K562 (cell line): Measurements from ENCODE around the gene CMIP. TPM values are rescaled to one million over a fixed set of nuclear protein-coding genes. Genes with fewer than 3 reads are reported as not detected.

Source experiments
- ATAC-seq: fragments of 200-7000 bp; cut with Tn5 transposase; 3 replicates; pipeline ENCODE4 v1.9.1; 2020; ENCODE audit warnings: moderate library complexity
- BruUV-seq: library from RNA; stranded (reverse); fragments of 400-500 nt; replicated peaks from 2 replicates; lab custom pipeline; 2021; lab: Mats Ljungman, UMichigan
- CTCF ChIA-PET: fragments of 300-600 bp; formaldehyde crosslinking; extraction: SDS; loops from one replicate; lab custom pipeline; 2021; ENCODE audit warnings: low intra/inter-chr PET ratio; lab: Yijun Ruan, JAX
- POLR2A ChIA-PET: fragments of 300-600, 350-650 bp; sonication (Branson Sonifier 250); formaldehyde crosslinking; extraction: SDS; loops from one replicate; lab custom pipeline; 2021; ENCODE audit warnings: antibody characterized with exemption, inconsistent platforms; lab: Yijun Ruan, JAX
- DNase-seq, 4 experiments: peaks; one replicate each; pipeline versions ENCODE4 v3.0.0 to v3.0.0-alpha.2; 2011 to 2018; ENCODE audit warnings: low spot score in 3 of 4, mixed read lengths in 3 of 4; ENCODE audit errors: extremely low read depth in 1 of 4
- FAIRE-seq: peaks from 2 replicates; lab custom pipeline; 2011; peaks lifted over from hg19 to GRCh38; lab: Jason Lieb, UNC
- H2AFZ ChIP-seq: 2 replicates; pipeline ENCODE4 v1.6.0; 2011; ENCODE audit warnings: low read depth, low read length, control low read depth, inconsistent platforms
- H3K27ac ChIP-seq: fragments of 200-600 bp; 3 replicates; pipeline ENCODE4 v1.8.0; 2011; ENCODE audit warnings: low read depth, mild to moderate bottlenecking, control low read depth, inconsistent platforms, low read length, moderate library complexity, mixed read lengths; ENCODE audit errors: extremely low read depth
- H3K27me3 ChIP-seq, 2 experiments: fragments of 300-600 bp in 1 of 2; 2 replicates in 1 of 2; 3 replicates in 1 of 2; pipeline versions ENCODE4 v1.6.0 to v1.8.0; 2011; ENCODE audit warnings: inconsistent platforms in 2 of 2, low read length in 2 of 2, mild to moderate bottlenecking in 1 of 2, mixed read lengths in 1 of 2, moderate library complexity in 1 of 2; ENCODE audit not compliant: control insufficient read depth in 2 of 2, insufficient read depth in 2 of 2
- H3K36me3 ChIP-seq: fragments of 300-600 bp; 3 replicates; pipeline ENCODE4 v1.8.0; 2011; ENCODE audit warnings: mild to moderate bottlenecking, low read length, inconsistent platforms; ENCODE audit not compliant: control insufficient read depth, insufficient read depth
- H3K4me1 ChIP-seq, 2 experiments: fragments of 200-600 bp in 1 of 2; replicated peaks in 1 of 2; 2 replicates in 1 of 2; 3 replicates in 1 of 2; pipeline versions ENCODE4 v1.5.1 to v1.8.0; 2011; ENCODE audit warnings: inconsistent platforms in 2 of 2, low read length in 2 of 2, mild to moderate bottlenecking in 1 of 2, mixed read lengths in 1 of 2, moderate library complexity in 1 of 2; ENCODE audit not compliant: control insufficient read depth in 2 of 2, insufficient read depth in 2 of 2
- H3K4me2 ChIP-seq: 2 replicates; pipeline ENCODE4 v1.6.1; 2011; ENCODE audit warnings: low read length, control low read depth, inconsistent platforms, mixed read lengths; ENCODE audit not compliant: insufficient read depth
- H3K4me3 ChIP-seq: fragments of 200-600 bp; sonication (generic), shearing (Covaris generic); 2 replicates; pipeline ENCODE4 v1.5.1; 2016; ENCODE audit warnings: control low read depth, inconsistent platforms
- H3K79me2 ChIP-seq: fragments of 200-600 bp; 3 replicates; pipeline ENCODE4 v1.8.0; 2011; ENCODE audit warnings: low read length, inconsistent platforms; ENCODE audit not compliant: control insufficient read depth, insufficient read depth
- H3K9ac ChIP-seq, 2 experiments: 2 replicates each; pipeline versions ENCODE4 v1.6.0 to v1.6.1; 2011; ENCODE audit warnings: low read depth in 2 of 2, low read length in 2 of 2, control low read depth in 1 of 2, inconsistent platforms in 1 of 2, mild to moderate bottlenecking in 1 of 2, mixed read lengths in 1 of 2; ENCODE audit not compliant: insufficient read depth in 1 of 2
- H3K9me1 ChIP-seq: one replicate; pipeline ENCODE4 v1.6.0; 2011; ENCODE audit warnings: inconsistent platforms, mild to moderate bottlenecking, low read length, moderate library complexity; ENCODE audit not compliant: control insufficient read depth, insufficient read depth
- H3K9me3 ChIP-seq: replicated peaks from 2 replicates; pipeline ENCODE4 v1.5.1; 2011; ENCODE audit warnings: low read depth, low read length, inconsistent platforms; ENCODE audit not compliant: control insufficient read depth, insufficient read depth
- H4K20me1 ChIP-seq: replicated peaks from 2 replicates; pipeline ENCODE4 v1.6.1; 2011; ENCODE audit warnings: low read length, inconsistent platforms, mixed read lengths; ENCODE audit not compliant: control insufficient read depth, insufficient read depth
- MED1 ChIP-seq: sonication (generic); formaldehyde crosslinking; IDR thresholded peaks from 2 replicates; pipeline ENCODE4 v1.8.1; 2023; ENCODE audit warnings: missing genetic modification reagents, borderline replicate concordance
- ZNF23 ChIP-seq: fragments of 250-450 bp; sonication (Bioruptor Pico); IDR thresholded peaks from 2 replicates; pipeline ENCODE4 v1.4.0; 2020; ENCODE audit warnings: mild to moderate bottlenecking
- ZNF395 ChIP-seq: fragments of 200-800 bp; sonication (Bioruptor generic); IDR thresholded peaks from 2 replicates; pipeline ENCODE4 v1.6.1; 2017; ENCODE audit warnings: missing genetic modification characterization, missing compliant biosample characterization
- ZNF785 ChIP-seq: fragments of 250-450 bp; sonication (Bioruptor Pico); IDR thresholded peaks from 2 replicates; pipeline ENCODE4 v1.4.0; 2020; ENCODE audit warnings: mild to moderate bottlenecking
- WGBS: fragments of 100-300 bp; shearing (Covaris generic); methylation state at CpG from one replicate; pipeline ENCODE4 v1.1.6; 2016; ENCODE audit warnings: low coverage, mixed read lengths; ENCODE audit not compliant: insufficient coverage; ENCODE audit errors: missing lambda C conversion rate; 5-methylcytosine and 5-hydroxymethylcytosine counted together
- in situ Hi-C: fragments of 300-500 bp; cut with MboI; formaldehyde crosslinking; loops from 4 replicates; pipeline ENCODE4 v1.15.0; 2018; ENCODE audit warnings: inconsistent platforms, mixed read lengths
- intact Hi-C: fragments of 100-400 bp; cut with micrococcal nuclease; formaldehyde crosslinking; loops from 2 replicates; pipeline ENCODE4 v1.14.2; 2022
- polyA plus RNA-seq, 8 experiments: library from polyadenylated mRNA; depleted of rRNA in 4 of 8; stranded (reverse) in 5 of 8; unstranded in 3 of 8; fragments of >200 nt; fragmentation: Nextera tagmentation in 2 of 8; fragmentation: Illumina TruSeq in 1 of 8; extraction: Ambion mirVana in 2 of 8; extraction: Trizol in 1 of 8; gene quantifications; 2 replicates each; pipeline versions ENCODE4 v1.2.1 to v1.2.3, GENCODE V29; 2011 to 2014; ENCODE audit warnings: inconsistent platforms in 1 of 8, missing spikeins in 1 of 8
- total RNA-seq, 7 experiments: library from RNA; depleted of rRNA in 6 of 7; stranded (reverse); fragments of >200 nt in 6 of 7; fragmentation: Illumina TruSeq in 2 of 7; extraction: Trizol in 2 of 7; gene quantifications; 2 replicates each; pipeline versions ENCODE4 v1.2.1 to v1.2.3, GENCODE V29; 2011 to 2021; ENCODE audit warnings: low replicate concordance in 1 of 7
- TF ChIP-seq, protein P1 (sequence below): sonication (generic); formaldehyde crosslinking; IDR thresholded peaks from 2 replicates; pipeline ENCODE4 v1.9.0; 2022; ENCODE audit warnings: mild to moderate bottlenecking, missing genetic modification reagents
- TF ChIP-seq, protein P2 (sequence below): sonication (generic); formaldehyde crosslinking; IDR thresholded peaks from 2 replicates; pipeline ENCODE4 v1.8.1; 2023; ENCODE audit warnings: mild to moderate bottlenecking, missing genetic modification reagents

The CMIP gene
- total and polyA plus RNA-seq, 9 of the 15 experiments (the other 6 are each of a cell fraction or from before 2014, with no cell fraction given) = 0.94 to 82.5 (median 10.3) TPM

DNA sequence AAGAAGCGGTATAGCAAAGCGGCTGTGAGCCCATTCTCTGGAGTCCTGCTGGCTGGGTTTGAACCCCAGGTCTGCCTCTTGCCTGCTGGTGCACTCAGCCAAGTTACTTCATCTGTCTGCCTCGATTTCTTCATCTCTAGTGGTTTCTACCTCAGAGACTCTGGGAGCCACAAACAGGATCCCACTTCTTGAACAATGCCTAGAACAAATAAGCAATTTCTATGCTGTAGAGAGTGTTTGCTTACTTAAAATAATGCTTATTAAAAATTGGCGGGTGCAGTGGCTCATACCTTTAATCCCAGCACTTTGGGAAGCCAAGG is 75.5 kb downstream of the CMIP start:
- Histone ChIP-seq H3K4me2 (no peak overlapping the region), H3K27ac (no peak overlapping the region), H3K36me3 (peaks cover 37% of the 10 kb centered on the region; the same call in 2 of the 3 replicates), H3K9me3 (no peaks in the 10 kb centered on the region), H3K79me2 (peaks cover 73% of the 10 kb centered on the region), H2AFZ (no peak overlapping the region), H4K20me1 (peaks cover 17% of the 10 kb centered on the region; the same call in 1 of the 2 replicates), H3K9ac (peak overlapping the region in 1 of 2 experiments; percentile 37; a peak in 1 of 4 replicates), H3K4me1 (peaks cover 16 to 27% of the 10 kb centered on the region in 2 experiments; a peak in 4 of 5 replicates), H3K27me3 (no peaks in the 10 kb centered on the region), H3K4me3 (no peak overlapping the region), H3K9me1 (peaks cover 8% of the 10 kb centered on the region)
- WGBS = 91% methylated on average over 4 of the region's 4 CpGs
- TF ChIP-seq MED1 (no peak), ZNF785 (CRISPR knock-in tag) (no peak), ZNF395 (CRISPR knock-in tag) (no peak), ZNF23 (no peak)
- TF ChIP-seq, protein P1, sequence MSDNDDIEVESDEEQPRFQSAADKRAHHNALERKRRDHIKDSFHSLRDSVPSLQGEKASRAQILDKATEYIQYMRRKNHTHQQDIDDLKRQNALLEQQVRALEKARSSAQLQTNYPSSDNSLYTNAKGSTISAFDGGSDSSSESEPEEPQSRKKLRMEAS (CRISPR knock-in tag) = no peak
- TF ChIP-seq, protein P2, sequence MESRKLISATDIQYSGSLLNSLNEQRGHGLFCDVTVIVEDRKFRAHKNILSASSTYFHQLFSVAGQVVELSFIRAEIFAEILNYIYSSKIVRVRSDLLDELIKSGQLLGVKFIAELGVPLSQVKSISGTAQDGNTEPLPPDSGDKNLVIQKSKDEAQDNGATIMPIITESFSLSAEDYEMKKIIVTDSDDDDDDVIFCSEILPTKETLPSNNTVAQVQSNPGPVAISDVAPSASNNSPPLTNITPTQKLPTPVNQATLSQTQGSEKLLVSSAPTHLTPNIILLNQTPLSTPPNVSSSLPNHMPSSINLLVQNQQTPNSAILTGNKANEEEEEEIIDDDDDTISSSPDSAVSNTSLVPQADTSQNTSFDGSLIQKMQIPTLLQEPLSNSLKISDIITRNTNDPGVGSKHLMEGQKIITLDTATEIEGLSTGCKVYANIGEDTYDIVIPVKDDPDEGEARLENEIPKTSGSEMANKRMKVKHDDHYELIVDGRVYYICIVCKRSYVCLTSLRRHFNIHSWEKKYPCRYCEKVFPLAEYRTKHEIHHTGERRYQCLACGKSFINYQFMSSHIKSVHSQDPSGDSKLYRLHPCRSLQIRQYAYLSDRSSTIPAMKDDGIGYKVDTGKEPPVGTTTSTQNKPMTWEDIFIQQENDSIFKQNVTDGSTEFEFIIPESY = 0 out of 2 replicates have a peak, but pooled peaks have one; percentile 10
- POLR2A ChIA-PET = interaction anchor here (0.7 kb wide), 1 partner anchor 79 kb away, joined by 3 read pairs; no protein-coding TSS in a partner anchor
- in situ Hi-C loops (no loop called here), intact Hi-C loops (no loop called here)
- DNase-seq (no peak), ATAC-seq (no peak), FAIRE-seq (no peak)
- no TSS peak for BruUV-seq
- CTCF ChIA-PET = no interaction called here
